MM.1S (cell line): Measurements from ENCODE around the gene THOC1.

ENCODE experiments used
- EZH2 ChIP-seq: fragments of 300-600 bp; sonication (generic); optimal IDR thresholded peaks from 2 replicates; pipeline ENCODE3; 2017; ENCODE audit warnings: low read depth, mild to moderate bottlenecking, antibody characterized with exemption, low read length, mixed read lengths
- EZH2phosphoT487 ChIP-seq: fragments of 300-600 bp; sonication (generic); IDR thresholded peaks from 2 replicates; pipeline ENCODE4 v1.6.1; 2018; ENCODE audit warnings: antibody characterized with exemption, low read length
- TF ChIP-seq, protein P1 (sequence below): fragments of 300-600 bp; sonication (generic); IDR thresholded peaks from 2 replicates; pipeline ENCODE4 v1.5.1; 2016; ENCODE audit warnings: antibody characterized with exemption, low read length, mixed read lengths

DNA sequence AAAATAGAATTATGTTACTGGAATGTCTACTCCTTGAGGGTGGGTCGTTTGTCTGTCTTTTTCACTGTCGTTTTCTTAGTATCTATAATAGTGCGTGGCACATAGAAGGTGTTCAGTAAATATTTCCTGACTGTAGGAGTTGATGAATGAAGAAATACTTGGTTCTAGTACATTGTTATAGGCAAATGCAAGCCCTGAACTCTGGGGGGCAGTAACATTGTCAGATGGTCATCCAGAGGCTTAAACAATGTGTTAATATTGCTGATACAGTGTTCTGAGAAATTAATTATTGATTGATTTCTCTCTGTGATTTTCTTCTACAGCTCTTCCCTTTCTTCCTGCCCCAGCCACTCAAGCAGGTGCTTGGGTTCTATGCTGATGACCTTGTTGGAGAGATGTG, 24.4 kb upstream of the THOC1 start:
- TF ChIP-seq EZH2: no peak
- TF ChIP-seq, protein P1, sequence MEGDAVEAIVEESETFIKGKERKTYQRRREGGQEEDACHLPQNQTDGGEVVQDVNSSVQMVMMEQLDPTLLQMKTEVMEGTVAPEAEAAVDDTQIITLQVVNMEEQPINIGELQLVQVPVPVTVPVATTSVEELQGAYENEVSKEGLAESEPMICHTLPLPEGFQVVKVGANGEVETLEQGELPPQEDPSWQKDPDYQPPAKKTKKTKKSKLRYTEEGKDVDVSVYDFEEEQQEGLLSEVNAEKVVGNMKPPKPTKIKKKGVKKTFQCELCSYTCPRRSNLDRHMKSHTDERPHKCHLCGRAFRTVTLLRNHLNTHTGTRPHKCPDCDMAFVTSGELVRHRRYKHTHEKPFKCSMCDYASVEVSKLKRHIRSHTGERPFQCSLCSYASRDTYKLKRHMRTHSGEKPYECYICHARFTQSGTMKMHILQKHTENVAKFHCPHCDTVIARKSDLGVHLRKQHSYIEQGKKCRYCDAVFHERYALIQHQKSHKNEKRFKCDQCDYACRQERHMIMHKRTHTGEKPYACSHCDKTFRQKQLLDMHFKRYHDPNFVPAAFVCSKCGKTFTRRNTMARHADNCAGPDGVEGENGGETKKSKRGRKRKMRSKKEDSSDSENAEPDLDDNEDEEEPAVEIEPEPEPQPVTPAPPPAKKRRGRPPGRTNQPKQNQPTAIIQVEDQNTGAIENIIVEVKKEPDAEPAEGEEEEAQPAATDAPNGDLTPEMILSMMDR: no peak
- no peak for TF ChIP-seq EZH2phosphoT487
